MCF 10A (cell line): Measurements from ENCODE around the gene NDST4. TPM values are rescaled to one million over a fixed set of nuclear protein-coding genes. Genes with fewer than 3 reads are reported as not detected.
A peak's percentile ranks its signal among the peaks of the same experiment; 100 is the strongest.

Experiments used
- BruUV-seq: library from RNA; stranded (reverse); fragments of 400-500 nt; replicated peaks from 2 replicates; lab custom pipeline; 2021; lab: Mats Ljungman, UMichigan
- CTCF ChIA-PET: fragments of 300-600 bp; sonication (Branson Sonifier 250); formaldehyde crosslinking; extraction: SDS; loops from one replicate; lab custom pipeline; 2021; ENCODE audit warnings: antibody characterized with exemption, inconsistent platforms; lab: Yijun Ruan, JAX
- POLR2A ChIA-PET: fragments of 300-600, 350-650 bp; sonication (Branson Sonifier 250); formaldehyde crosslinking; extraction: SDS; loops from one replicate; lab custom pipeline; 2020; ENCODE audit warnings: antibody characterized with exemption, inconsistent platforms; lab: Yijun Ruan, JAX
- DNase-seq: peaks from one replicate; pipeline ENCODE4 v3.0.0-alpha.2; 2018; ENCODE audit not compliant: unreplicated experiment
- H3K27ac Mint-ChIP-seq: one replicate; pipeline ENCODE4 v1.8.0; 2022; ENCODE audit warnings: mild to moderate bottlenecking, low read depth, mixed read lengths; ENCODE audit not compliant: unreplicated experiment
- H3K27me3 Mint-ChIP-seq: one replicate; pipeline ENCODE4 v1.8.0; 2022; ENCODE audit warnings: mixed read lengths; ENCODE audit not compliant: insufficient read depth, unreplicated experiment
- H3K36me3 Mint-ChIP-seq: one replicate; pipeline ENCODE4 v1.8.0; 2022; ENCODE audit warnings: mild to moderate bottlenecking, moderate library complexity, mixed read lengths; ENCODE audit not compliant: insufficient read depth, unreplicated experiment
- H3K4me1 Mint-ChIP-seq: one replicate; pipeline ENCODE4 v1.8.0; 2022; ENCODE audit warnings: mixed read lengths; ENCODE audit not compliant: insufficient read depth, unreplicated experiment
- H3K4me3 Mint-ChIP-seq: one replicate; pipeline ENCODE4 v1.8.0; 2022; ENCODE audit warnings: mild to moderate bottlenecking, moderate library complexity, mixed read lengths; ENCODE audit not compliant: unreplicated experiment
- H3K9me3 Mint-ChIP-seq: one replicate; pipeline ENCODE4 v1.8.0; 2022; ENCODE audit warnings: mixed read lengths; ENCODE audit not compliant: unreplicated experiment
- intact Hi-C: fragments of 100-400 bp; cut with micrococcal nuclease; formaldehyde crosslinking; loops from 2 replicates; pipeline ENCODE4 v1.14.1; 2022
- total RNA-seq: library from RNA; stranded (reverse); gene quantifications from 2 replicates; pipeline ENCODE4 v1.2.3, GENCODE V29; 2022
- TF ChIP-seq, protein P1 (sequence below): fragments of 200-600 bp; IDR thresholded peaks from one replicate; pipeline ENCODE4 v1.8.0; 2022; ENCODE audit warnings: antibody characterized with exemption, mild to moderate bottlenecking; ENCODE audit not compliant: unreplicated experiment

NDST4 gene
- total RNA-seq, 1 experiment from 2014 or later: not detected

- ChIA-PET CTCF (no interaction called here), POLR2A (no interaction called here)
- Mint-ChIP-seq H3K27me3 (peaks cover 44% of the 10 kb centered on the region), H3K27ac (no peak overlapping the region), H3K36me3 (no peaks in the 10 kb centered on the region), H3K4me3 (no peak overlapping the region), H3K9me3 (no peaks in the 10 kb centered on the region), H3K4me1 (no peaks in the 10 kb centered on the region)
- no peak for DNase-seq
- TF ChIP-seq, protein P1, sequence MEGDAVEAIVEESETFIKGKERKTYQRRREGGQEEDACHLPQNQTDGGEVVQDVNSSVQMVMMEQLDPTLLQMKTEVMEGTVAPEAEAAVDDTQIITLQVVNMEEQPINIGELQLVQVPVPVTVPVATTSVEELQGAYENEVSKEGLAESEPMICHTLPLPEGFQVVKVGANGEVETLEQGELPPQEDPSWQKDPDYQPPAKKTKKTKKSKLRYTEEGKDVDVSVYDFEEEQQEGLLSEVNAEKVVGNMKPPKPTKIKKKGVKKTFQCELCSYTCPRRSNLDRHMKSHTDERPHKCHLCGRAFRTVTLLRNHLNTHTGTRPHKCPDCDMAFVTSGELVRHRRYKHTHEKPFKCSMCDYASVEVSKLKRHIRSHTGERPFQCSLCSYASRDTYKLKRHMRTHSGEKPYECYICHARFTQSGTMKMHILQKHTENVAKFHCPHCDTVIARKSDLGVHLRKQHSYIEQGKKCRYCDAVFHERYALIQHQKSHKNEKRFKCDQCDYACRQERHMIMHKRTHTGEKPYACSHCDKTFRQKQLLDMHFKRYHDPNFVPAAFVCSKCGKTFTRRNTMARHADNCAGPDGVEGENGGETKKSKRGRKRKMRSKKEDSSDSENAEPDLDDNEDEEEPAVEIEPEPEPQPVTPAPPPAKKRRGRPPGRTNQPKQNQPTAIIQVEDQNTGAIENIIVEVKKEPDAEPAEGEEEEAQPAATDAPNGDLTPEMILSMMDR: no peak
- BruUV-seq: no TSS peak
- intact Hi-C loops: no loop called here
Measured at GRCh38 chr4:114827651-114828050, 285.8 kb downstream of the NDST4 start.

DNA sequence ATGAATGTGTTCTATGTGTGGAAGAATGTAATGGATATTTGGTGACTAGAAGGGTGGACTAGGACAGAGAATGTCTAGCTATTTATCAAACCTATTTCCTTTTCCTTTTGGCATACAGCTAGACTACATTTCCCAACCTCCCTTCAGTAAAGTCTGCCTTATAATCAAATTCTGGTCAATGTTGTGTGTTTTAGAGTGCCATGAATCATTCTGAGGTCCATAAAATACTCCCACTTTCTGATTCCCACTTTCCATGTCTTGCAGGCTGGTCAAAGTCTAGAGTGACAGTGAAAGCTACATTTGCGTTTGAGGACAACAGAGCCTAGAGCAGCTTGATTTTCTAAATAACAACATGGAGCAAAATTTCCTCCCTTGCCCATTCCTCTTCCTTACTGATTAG is 297.7 kb downstream of the NDST4 start:
- Mint-ChIP-seq H3K36me3 (no peaks in the 10 kb centered on the region), H3K9me3 (no peaks in the 10 kb centered on the region), H3K27ac (no peak overlapping the region), H3K4me3 (no peak overlapping the region), H3K4me1 (no peaks in the 10 kb centered on the region), H3K27me3 (peaks cover 62% of the 10 kb centered on the region)
- ChIA-PET POLR2A (no interaction called here), CTCF (no interaction called here)
- intact Hi-C loops: no loop called here
- no TSS peak for BruUV-seq
- DNase-seq: no peak
- TF ChIP-seq, protein P1: no peak

DNA sequence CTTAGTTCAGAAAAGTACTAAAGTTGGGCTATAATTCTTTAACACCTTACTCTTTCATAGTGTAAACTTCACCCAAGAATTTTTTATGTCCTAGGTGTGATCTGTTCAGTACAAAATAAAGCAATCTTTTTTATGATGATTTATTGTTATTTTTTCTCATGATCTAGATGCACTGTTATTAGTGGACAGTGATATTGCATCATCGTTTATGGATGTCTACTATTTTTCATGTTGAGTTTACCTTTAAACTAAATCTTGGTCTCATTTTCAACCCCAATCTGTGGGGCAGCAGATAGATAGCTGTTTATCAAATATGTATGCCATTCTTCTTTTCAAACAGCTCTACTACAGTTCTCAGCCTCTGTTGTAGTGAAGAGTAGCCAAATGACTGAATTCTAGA is 299.5 kb downstream of the NDST4 start:
- H3K9me3 Mint-ChIP-seq: no peaks in the 10 kb centered on the region
- intact Hi-C loops: no loop called here

DNA sequence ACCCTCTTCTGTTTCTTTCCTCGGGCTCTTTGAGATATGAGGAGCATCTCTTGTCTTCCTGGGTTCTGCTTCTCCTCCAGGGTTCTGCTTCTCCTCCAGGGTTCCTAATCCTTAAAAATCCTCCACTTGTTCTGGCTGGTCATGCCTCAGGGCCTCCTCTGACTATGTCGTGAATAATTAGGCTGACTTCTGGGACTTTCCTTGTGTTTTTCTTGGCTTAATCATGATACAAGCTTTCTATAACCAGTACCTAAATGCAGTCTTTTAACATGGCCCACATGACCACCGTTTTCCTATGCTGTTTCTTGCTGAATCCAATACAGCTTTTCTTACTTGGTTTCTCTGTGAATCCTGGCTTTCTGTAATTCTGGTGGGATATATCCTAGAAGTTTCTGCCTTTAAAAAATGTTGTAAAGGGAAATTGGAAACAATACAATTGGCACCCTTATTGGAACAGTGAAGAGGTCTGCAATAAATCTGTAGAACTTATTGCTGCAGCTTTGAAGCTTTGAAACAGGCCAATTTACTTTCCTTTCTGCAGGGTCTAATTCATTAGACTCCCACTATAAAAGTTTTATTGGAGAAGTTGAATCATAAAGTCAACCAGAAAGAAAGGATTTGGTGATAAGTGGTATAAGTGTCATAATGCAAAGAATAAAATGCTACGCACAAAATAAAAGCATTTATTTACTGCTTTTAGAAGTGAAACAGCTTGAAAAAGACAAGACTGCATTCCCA is 301.7 kb downstream of the NDST4 start:
- no peaks in the 10 kb centered on the region for H3K4me1 Mint-ChIP-seq
- intact Hi-C loops: no loop called here
- H3K27ac Mint-ChIP-seq: no peak overlapping the region
- H3K36me3 Mint-ChIP-seq: no peaks in the 10 kb centered on the region
- POLR2A ChIA-PET: no interaction called here
- TF ChIP-seq, protein P1: no peak
- CTCF ChIA-PET: no interaction called here
- BruUV-seq: no TSS peak
- peaks cover 80% of the 10 kb centered on the region for H3K27me3 Mint-ChIP-seq
- no peaks in the 10 kb centered on the region for H3K9me3 Mint-ChIP-seq
- peak; percentile 17 for DNase-seq
- no peak overlapping the region for H3K4me3 Mint-ChIP-seq

More for the DNA sequence above, 299.5 kb downstream of the NDST4 start:
- Mint-ChIP-seq H3K27me3 (peaks cover 67% of the 10 kb centered on the region), H3K27ac (no peak overlapping the region), H3K4me3 (no peak overlapping the region), H3K36me3 (no peaks in the 10 kb centered on the region), H3K4me1 (no peaks in the 10 kb centered on the region)
- DNase-seq: no peak
- ChIA-PET CTCF (interaction anchor here (0.6 to 0.7 kb wide), 2 partner anchors 17 to 426 kb away, joined by 3 to 4 read pairs; no protein-coding TSS in a partner anchor), POLR2A (interaction anchor here (0.6 kb wide), 1 partner anchor 1050 kb away, joined by 4 read pairs; no protein-coding TSS in a partner anchor)
- TF ChIP-seq, protein P1: no peak
- BruUV-seq: no TSS peak
